ENCODE results near the gene ABCC6. TPM values are rescaled to one million over a fixed set of nuclear protein-coding genes. Genes with fewer than 3 reads are reported as not detected.

Gene ABCC6
- total and polyA plus RNA-seq, 2 donors (not counting 1 experiment from before 2014, with no cell fraction given), result 0.27 TPM; not detected in 1

DNA sequence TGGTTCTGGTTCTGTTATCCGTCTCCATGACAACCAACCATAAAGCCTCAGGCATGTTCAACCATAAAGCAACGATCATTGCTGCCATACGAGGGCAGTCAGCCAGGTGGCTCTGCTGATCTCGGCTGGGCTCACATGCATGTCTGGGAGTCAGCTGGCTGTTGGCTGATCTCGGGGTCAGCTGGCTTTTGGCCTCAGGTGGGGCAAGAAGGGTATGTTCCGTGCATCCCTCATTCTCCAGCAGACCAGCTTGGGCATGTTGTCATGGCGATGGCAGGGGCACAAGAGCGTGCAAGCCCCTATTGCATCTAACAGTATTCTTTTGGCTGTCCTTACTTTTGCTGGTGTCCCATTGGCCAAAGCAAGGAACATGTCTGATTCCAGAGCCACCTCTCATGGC, 86.2 kb downstream of the ABCC6 start:
- H3K27me3 Mint-ChIP-seq, result no peaks in the 10 kb centered on the region
- ATAC-seq (ENCODE audit: low read depth) (no peak), DNase-seq (no peak)
- POLR2A ChIA-PET, result no interaction called here
- H3K79me2 ChIP-seq (ENCODE audit: control insufficient read depth, insufficient read depth, low read length), result no peaks in the 10 kb centered on the region
- intact Hi-C loops (cut with micrococcal nuclease), result no loop called here
- H3K4me2 ChIP-seq (replicated peaks; ENCODE audit: low read depth, low read length, poor library complexity, severe bottlenecking), result no peak overlapping the region
- H3K9ac ChIP-seq (ENCODE audit: low read length), result no peak overlapping the region
- H3K9me3 ChIP-seq (ENCODE audit: control extremely low read depth in 1 of 3, control insufficient read depth in 2 of 3, insufficient read depth in 1 of 3, low read length in 2 of 3), result peaks cover 0 to 4% (median 0%) of the 10 kb centered on the region in 3 donors
- H3K27me3 ChIP-seq (replicated peaks in 1 of 4; ENCODE audit: control extremely low read depth in 1 of 4, control insufficient read depth in 3 of 4, insufficient read depth in 4 of 4, low read length in 3 of 4), result no peaks in the 10 kb centered on the region
- CTCF ChIA-PET, result interaction anchor here (1.2 kb wide), 1 partner anchor 9 kb away, joined by 4 read pairs; no protein-coding TSS in a partner anchor
- H3K4me3 ChIP-seq (ENCODE audit: control extremely low read depth in 1 of 5, extremely low read depth in 1 of 5, insufficient read depth in 1 of 5, low read depth in 2 of 5, low read length in 4 of 5), result no peak overlapping the region
- H3K27ac ChIP-seq (ENCODE audit: low read length in 2 of 2), result no peak overlapping the region
- peaks cover 7% of the 10 kb centered on the region for H3K4me1 Mint-ChIP-seq
- peaks cover 0 to 83% of the 10 kb centered on the region in 2 experiments for H3K36me3 ChIP-seq (replicated peaks in 1 of 2; ENCODE audit: control extremely low read depth in 1 of 2, control insufficient read depth in 1 of 2, extremely low read depth in 1 of 2, insufficient read depth in 2 of 2, low read length in 1 of 2)
- H3K4me1 ChIP-seq (ENCODE audit: control insufficient read depth in 2 of 2, insufficient read depth in 2 of 2, low read length in 2 of 2), result no peaks in the 10 kb centered on the region
- no peak overlapping the region for H2AFZ ChIP-seq (ENCODE audit: insufficient read depth, low read depth, low read length, poor library complexity, severe bottlenecking)
- no peaks in the 10 kb centered on the region for H3K9me3 Mint-ChIP-seq (ENCODE audit: insufficient read depth)
- H3K4me3 Mint-ChIP-seq, result no peak overlapping the region
- no peak overlapping the region for H3K27ac Mint-ChIP-seq
- TF ChIP-seq EZH2 (IDR thresholded peaks at IDR 0.05; ENCODE audit: borderline replicate concordance, insufficient read depth, low read depth, low read length, poor library complexity, severe bottlenecking), result no peak
- TF ChIP-seq, protein P1, sequence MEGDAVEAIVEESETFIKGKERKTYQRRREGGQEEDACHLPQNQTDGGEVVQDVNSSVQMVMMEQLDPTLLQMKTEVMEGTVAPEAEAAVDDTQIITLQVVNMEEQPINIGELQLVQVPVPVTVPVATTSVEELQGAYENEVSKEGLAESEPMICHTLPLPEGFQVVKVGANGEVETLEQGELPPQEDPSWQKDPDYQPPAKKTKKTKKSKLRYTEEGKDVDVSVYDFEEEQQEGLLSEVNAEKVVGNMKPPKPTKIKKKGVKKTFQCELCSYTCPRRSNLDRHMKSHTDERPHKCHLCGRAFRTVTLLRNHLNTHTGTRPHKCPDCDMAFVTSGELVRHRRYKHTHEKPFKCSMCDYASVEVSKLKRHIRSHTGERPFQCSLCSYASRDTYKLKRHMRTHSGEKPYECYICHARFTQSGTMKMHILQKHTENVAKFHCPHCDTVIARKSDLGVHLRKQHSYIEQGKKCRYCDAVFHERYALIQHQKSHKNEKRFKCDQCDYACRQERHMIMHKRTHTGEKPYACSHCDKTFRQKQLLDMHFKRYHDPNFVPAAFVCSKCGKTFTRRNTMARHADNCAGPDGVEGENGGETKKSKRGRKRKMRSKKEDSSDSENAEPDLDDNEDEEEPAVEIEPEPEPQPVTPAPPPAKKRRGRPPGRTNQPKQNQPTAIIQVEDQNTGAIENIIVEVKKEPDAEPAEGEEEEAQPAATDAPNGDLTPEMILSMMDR (IDR thresholded peaks at IDR 0.05), result no peak
- H4K20me1 ChIP-seq (ENCODE audit: control insufficient read depth, insufficient read depth, low read length, poor library complexity, severe bottlenecking), result no peaks in the 10 kb centered on the region
- WGBS (ENCODE audit: insufficient coverage), result 97% methylated on average over 7 of the region's 8 CpGs

- Mint-ChIP-seq H3K27me3 (no peaks in the 10 kb centered on the region), H3K9me3 (ENCODE audit: insufficient read depth) (no peaks in the 10 kb centered on the region), H3K4me1 (peaks cover 7% of the 10 kb centered on the region), H3K4me3 (no peak overlapping the region), H3K27ac (no peak overlapping the region)
- ChIA-PET POLR2A (no interaction called here), CTCF (no interaction called here)
- no peak overlapping the region for H3K27ac ChIP-seq (ENCODE audit: low read length in 2 of 2)
- H3K4me3 ChIP-seq (ENCODE audit: control extremely low read depth in 1 of 5, extremely low read depth in 1 of 5, insufficient read depth in 1 of 5, low read depth in 2 of 5, low read length in 4 of 5), result no peak overlapping the region
- no peak overlapping the region for H3K4me2 ChIP-seq (replicated peaks; ENCODE audit: low read depth, low read length, poor library complexity, severe bottlenecking)
- no peak for TF ChIP-seq EZH2 (IDR thresholded peaks at IDR 0.05; ENCODE audit: borderline replicate concordance, insufficient read depth, low read depth, low read length, poor library complexity, severe bottlenecking)
- TF ChIP-seq, protein P1 (IDR thresholded peaks at IDR 0.05), result no peak
- DNase-seq (no peak), ATAC-seq (ENCODE audit: low read depth) (no peak)
- peaks cover 0 to 4% (median 0%) of the 10 kb centered on the region in 3 donors for H3K9me3 ChIP-seq (ENCODE audit: control extremely low read depth in 1 of 3, control insufficient read depth in 2 of 3, insufficient read depth in 1 of 3, low read length in 2 of 3)
- H4K20me1 ChIP-seq (ENCODE audit: control insufficient read depth, insufficient read depth, low read length, poor library complexity, severe bottlenecking), result no peaks in the 10 kb centered on the region
- no peak overlapping the region for H3K9ac ChIP-seq (ENCODE audit: low read length)
- peaks cover 0 to 84% of the 10 kb centered on the region in 2 experiments for H3K36me3 ChIP-seq (replicated peaks in 1 of 2; ENCODE audit: control extremely low read depth in 1 of 2, control insufficient read depth in 1 of 2, extremely low read depth in 1 of 2, insufficient read depth in 2 of 2, low read length in 1 of 2)
- 100% methylated on average over 6 of the region's 6 CpGs for WGBS (ENCODE audit: insufficient coverage)
- intact Hi-C loops (cut with micrococcal nuclease), result no loop called here
- no peaks in the 10 kb centered on the region for H3K27me3 ChIP-seq (replicated peaks in 1 of 4; ENCODE audit: control extremely low read depth in 1 of 4, control insufficient read depth in 3 of 4, insufficient read depth in 4 of 4, low read length in 3 of 4)
- no peak overlapping the region for H2AFZ ChIP-seq (ENCODE audit: insufficient read depth, low read depth, low read length, poor library complexity, severe bottlenecking)
- no peaks in the 10 kb centered on the region for H3K79me2 ChIP-seq (ENCODE audit: control insufficient read depth, insufficient read depth, low read length)
- no peaks in the 10 kb centered on the region for H3K4me1 ChIP-seq (ENCODE audit: control insufficient read depth in 2 of 2, insufficient read depth in 2 of 2, low read length in 2 of 2)
These were observed 86.7 kb downstream of the ABCC6 start for GRCh38 chr16:16136588-16136987.
